ENCODE measurements around the gene MEF2D.

The MEF2D gene

DNA sequence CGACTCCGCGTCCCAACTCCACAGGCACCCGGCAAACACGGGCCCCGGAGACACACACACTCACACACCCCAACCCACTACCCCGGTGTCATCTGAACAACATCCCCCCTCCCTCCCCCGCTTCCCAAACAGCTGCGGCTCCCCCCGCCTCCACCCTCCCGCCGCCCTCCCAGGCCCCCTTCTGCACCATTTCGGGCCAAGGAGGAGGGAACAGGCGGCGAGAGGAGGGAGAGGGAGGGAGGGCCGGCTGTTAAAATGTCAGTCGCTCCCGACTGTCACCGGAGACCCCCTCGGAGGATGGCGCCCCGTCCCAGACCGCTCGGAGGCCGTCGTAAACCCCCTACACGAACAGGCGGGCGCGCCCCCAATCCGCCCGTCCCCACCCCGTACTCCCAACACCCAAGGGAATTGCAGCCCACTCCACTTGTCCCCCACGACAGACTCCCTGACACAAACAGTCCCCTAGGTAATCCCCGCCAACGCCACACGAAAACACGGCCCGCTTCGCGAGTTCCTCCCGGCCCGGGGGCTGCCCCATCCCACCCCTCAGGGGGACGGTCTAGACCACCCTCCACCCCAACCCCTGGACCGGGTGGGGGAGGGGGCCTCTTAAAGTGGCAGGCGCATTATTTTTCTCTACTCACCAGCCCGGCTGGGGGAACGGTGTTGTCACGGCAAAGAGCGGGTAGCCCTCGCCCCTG lies 583 bp downstream of the MEF2D start:
- no peak for DNase-seq (ENCODE audit: low read depth)

DNA sequence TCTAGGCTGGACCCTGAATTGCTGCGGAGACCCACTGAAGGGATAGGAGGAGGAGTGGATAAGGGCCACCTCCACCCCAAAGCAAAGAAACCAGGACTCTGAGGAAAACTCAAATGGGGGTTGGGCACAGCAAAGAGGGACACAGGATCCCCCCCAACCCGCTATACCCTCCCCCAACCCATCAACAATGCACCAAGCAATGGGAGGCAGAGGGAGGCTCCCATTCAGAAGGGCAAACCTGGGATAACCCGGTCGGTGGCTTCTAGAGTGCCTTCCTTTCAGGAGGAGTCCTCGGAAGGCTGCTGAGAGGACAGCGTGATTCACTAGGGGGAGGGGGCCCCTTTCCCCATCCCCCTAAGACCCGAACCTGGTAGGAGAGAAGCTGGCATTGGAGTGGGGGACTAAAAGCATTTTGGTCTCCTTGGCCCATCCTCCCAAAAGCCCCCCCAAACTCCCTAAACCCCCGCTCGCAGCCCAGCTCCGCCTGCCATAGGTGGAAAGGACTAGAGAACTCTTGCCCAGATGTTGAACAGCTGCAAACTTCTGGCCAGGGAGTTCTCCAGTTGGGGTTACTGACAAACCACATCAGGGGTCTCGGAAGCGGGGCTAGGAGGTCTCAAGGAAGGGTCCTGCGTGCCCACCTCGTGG lies 1.3 kb downstream of the MEF2D start:
- no peak for DNase-seq (ENCODE audit: low read depth)

DNA sequence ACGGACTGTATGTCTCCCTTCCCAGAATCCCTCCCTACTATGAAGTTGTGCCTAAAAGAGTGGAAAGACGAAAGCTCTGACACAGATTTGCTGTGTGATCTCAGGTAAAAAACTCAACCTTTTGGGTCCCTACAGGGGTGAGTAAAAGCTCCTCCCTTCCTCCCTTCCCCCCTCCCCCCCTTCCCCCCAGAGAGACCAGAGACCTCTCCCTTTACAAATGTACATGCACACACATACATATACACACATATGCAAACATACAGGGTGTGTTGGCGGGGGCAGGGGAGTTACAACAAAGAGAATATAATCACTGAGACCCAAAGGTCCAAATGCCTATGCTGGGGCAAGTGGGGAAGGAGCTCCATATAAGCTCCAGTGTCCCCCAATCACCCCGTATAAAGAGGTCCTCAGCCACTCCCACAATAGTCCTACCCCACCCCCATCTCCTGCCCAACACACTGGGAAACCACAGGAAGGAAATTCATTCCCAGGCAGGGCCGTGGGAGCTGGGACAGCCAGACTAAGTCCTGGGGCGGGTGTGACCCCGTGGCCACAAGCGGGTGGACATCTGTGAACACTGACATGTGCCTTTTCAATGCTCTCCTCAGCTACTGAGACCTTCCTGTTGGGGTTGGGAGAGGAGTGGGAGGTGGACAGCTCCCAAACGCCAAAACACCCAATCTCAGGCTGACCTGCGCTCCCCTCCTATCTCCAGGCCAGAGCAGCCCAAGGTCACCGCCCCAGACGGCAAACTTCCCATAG lies 2.0 kb downstream of the MEF2D start:
- no peak for DNase-seq (ENCODE audit: low read depth)

DNA sequence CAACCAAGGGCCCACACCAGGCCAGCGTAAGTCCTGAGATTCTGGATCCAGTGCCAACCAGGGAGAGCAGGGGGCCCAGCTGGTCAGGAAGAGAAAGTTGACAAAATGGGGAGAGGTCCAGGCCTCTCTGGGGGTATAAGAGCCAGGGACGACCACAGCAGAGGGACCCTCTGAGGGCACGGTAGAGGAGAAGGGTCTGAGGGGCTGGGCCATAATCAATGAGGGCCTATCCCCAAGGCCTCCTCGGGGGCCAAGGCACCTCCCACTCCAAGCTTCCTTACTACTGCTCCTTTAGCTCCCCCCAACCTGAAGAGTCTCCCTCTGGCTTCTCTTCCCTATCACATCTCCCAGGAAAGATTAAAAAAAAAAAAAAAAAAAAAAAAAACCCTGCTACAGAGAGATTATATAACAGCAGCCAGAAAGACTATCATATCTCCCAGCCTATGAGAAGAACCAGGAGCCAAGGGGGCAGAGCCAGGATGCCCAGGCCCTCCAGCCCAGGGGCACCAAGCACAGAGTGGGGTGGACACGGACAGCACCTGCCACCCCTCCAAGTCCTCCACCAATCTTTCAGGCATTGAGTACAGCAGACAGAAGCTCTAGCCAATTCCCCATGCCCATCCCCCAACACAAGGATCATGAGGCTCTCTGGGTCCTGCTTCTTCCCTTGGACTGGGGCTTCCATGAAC lies 2.7 kb downstream of the MEF2D start:
- no peak for DNase-seq (ENCODE audit: low read depth)

DNA sequence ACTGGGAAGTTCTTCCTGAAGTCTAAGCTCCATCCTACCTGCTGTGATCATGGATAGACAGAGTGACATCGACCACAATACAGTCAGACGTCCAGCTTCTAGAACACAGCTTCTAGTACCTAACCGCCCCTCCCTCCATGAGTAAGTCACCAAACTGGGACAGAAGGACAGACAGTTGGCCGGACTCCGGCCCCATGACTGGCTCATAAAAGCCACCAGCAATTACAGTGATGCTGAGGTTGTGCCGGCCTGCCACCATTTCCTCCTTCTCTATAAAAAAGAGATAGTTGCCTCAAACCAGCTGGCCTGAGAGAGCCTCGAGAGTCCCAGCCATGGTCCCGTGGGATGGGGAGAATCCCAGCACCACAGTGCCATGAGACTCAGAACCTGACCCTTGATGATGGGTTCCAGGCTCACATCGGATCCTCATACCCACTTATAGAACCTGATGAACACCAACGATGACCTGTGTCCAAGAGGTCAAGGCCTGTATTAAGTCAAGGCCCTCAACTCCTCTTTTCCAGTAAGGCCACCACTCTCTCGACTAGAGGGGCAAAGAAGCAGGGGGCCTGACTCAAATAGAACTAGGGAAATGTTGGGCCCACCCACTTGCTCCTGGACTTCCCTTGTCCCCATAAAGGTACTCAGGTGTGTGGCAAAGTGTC lies 3.4 kb downstream of the MEF2D start:
- DNase-seq (ENCODE audit: low read depth): no peak

DNA sequence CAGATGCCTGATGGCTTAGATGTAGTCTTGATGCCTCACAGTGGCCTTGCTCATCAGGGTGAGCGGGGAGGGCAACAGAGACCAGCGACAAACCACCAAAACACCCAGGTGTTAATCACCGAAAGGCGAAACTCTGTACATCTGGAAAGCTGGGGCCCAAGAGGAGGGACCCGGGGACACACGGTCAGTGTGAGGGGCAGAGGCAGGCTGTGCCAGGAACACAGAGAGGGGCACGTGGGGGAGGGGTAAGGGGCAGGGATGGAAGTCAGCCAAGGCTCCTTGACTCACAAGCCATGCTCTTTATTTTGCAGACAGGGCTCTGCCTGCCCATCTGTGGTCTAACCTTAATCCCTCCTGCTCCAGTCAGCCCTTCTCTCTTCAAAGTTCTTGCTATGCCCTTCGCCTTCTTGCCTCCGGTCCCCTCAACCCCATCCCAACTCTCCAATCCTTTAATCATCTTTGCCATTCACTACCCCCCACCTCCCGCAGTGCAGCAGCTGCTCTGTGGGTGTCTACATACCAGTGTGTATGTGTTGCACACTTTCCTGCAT lies 4.3 kb downstream of the MEF2D start:
- DNase-seq (ENCODE audit: low read depth): no peak

DNA sequence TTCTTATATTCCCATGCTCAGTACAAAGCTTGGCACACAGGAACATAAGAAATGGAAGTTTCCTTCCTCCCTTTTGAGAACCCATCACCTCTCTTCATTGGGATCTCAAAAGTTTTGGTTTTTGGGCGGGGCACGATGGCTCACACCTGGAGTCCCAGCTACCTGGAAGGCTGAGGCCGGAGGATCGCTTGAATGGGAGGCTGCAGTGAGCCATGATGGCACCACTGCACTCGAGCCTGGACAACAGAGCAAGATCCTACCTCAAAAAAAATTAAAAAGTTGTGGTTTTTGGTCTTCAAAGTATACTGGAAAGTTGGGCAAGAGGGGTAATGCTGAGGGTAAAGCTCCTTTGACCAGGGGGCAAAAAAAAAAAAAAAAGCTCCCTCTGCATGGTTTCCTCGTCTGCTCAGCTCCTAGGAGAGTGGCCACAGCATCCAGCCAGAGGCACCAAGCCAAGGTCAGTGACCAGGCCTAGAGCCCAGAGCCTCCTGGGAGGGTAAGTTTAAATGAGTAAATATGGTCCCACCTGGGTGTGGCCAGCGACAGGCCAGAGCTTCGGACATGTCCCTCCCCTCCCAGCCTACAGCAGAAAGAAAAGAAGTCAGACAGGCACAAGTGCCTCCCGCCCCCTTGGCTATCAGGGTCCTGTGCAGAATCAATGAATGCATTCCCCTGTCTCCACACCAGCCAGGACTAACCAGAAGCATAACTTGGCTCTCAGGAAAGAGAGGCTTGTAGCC lies 5.0 kb downstream of the MEF2D start:
- no peak for DNase-seq (ENCODE audit: low read depth)

DNA sequence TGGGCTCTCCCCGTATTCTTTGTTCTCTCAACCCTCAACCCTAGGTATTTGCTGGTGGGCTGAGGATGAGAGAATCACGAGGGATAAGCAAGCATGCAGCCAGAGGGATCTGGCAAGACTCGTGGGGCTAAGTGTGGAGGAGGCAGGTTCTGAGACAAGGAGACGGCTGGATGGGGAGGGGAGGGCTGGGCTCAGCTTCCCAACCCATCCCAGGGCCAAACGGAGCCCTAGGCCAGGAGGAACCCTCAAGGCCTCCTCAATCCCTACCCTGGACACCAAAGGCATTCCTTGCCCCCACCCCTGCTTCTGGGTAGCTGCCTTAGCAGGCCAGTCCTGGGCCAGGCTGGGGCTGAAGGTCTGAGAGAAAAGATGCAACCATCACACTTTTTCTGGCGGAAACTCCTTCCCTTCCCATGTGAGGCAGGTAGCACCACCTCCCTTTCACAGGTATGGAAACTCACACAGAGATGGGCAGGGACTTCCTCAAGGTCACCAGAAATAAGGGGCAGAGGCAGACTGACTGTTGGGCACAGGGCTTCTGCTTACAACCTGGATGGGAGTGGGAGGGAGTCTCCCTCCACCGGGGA lies 6.2 kb downstream of the MEF2D start:
- no peak for DNase-seq (ENCODE audit: low read depth)

DNA sequence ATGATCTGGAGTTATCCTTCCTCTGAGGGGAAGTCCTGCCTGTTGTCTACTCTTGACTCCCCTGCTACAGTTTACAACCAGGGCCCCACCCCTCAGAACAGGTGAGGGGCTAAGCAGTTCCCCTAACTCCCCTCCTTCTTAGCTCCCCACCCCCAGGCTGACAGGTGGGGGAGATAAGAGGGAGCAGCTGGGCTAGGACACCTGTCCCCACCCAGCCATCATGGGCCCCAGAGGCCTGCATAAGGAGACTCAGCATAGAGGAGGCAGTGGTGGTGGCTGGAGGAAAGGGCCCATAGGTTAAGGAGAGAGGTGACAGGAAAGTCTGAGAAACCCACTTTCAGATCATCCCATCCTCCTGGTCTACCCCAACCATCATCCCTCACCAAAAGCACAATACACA lies 6.8 kb downstream of the MEF2D start:
- no peak for DNase-seq (ENCODE audit: low read depth)

DNA sequence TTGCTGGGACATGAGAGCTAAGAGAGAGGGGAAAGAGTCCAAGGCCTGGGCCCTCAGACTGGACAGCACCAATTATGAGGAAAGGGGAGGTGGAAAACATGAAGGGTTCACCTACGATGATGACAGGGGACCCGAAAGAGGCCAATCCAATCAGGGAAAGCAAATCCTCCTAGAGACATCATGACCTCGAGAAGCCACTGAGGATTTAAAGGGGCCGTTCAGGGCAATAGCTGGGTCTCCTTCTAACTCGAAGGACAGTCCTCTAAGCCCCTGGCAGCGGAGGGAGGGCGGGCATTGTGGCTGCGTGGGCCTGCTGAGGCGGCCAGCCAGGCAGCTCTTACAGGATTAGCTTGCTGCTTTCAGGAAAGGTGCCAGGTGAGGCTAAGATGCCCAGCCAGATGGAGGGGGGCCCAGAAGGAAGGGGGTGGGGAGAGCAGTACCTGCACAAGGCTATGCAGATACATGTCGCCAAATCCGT lies 7.4 kb downstream of the MEF2D start:
- DNase-seq (ENCODE audit: low read depth): no peak

DNA sequence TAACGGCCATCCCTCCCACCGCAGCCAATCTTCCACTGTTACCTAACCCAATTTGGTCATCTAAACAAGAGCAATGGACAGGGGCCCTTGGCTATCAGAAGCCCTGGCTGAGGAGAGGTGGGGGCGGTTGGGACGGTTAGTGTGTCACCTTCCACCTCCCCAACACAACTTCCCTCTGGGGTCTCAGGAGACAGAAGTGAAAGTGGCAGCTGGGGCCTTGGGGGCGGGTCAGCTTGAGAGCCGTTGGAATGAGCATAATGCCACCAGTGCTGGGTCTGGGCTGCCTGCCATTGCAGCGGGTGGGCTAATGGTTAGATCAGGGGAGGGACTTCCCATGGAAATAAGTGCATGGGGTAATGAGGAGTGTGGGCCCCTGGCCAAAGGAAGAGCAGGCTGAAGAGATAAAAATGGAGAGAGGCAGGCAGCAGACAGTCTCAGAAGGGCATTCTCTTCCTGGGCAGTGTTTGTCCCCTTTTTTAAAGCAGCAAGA lies 7.9 kb downstream of the MEF2D start:
- no peak for DNase-seq (ENCODE audit: low read depth)

DNA sequence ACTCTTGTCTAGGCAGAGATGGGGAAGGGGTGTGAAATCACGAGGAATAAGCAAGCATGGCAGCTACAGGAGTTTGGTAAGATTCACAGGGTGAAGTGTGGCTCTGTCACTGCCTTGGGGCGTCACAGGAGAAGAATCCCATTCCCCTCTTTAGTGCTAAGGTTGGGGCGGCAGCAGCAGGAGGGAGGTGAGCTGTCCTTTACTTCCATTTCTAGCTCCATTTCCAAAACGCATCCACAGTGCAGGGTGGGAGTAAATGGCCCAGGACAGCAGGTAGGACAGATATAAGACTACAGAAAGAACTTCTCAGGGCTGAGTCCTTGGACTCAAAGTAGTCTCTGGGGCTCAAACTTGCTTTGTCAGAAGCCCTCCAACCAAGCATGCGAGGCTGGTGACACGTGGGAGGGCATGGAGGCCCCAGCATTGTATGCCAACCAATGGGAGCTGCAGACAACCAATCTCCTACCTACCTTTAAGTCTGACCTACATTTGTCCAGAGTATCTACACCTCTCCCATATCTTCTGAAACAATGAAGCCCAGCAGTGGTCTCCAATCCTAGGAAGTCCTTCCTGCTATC lies 8.5 kb downstream of the MEF2D start:
- no peak for DNase-seq (ENCODE audit: low read depth)

DNA sequence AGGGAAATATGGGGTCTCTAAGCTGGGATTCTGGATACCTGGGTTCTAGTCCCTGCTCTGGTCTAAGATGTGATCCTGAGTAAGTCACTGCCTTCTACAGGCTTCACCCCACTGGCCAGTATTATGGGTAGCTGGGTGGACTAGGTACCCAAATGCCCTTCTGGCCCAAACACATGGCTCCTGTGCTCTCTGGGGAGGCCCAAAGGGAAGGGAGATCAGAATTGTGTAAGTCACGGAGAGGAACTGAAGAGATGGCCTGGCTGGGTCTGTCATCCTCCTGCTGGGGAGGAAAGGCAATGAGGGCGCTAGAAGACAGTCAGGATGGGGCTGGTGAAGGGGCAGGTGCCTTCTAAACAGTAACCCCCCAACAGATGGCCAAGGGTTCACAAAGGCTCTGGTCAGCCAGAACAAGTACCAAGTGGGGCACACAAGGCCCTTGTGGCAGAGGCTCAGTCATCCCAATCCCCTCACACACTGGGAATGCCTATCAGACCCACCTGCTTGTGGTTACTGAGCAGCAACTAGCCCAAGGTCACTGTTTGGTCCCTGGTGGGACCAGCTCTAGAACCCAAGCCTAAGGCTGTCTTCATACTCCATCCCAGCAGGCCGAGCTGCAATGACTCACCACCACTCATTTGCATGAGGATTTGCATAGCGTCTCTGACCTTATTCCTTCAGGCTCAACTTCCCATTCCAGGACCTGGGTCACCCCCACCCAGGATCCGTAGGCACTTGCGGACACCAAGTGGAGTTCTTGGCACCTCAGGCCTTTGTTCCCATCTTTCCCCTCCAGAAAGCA lies 9.2 kb downstream of the MEF2D start:
- no peak for DNase-seq (ENCODE audit: low read depth)

DNA sequence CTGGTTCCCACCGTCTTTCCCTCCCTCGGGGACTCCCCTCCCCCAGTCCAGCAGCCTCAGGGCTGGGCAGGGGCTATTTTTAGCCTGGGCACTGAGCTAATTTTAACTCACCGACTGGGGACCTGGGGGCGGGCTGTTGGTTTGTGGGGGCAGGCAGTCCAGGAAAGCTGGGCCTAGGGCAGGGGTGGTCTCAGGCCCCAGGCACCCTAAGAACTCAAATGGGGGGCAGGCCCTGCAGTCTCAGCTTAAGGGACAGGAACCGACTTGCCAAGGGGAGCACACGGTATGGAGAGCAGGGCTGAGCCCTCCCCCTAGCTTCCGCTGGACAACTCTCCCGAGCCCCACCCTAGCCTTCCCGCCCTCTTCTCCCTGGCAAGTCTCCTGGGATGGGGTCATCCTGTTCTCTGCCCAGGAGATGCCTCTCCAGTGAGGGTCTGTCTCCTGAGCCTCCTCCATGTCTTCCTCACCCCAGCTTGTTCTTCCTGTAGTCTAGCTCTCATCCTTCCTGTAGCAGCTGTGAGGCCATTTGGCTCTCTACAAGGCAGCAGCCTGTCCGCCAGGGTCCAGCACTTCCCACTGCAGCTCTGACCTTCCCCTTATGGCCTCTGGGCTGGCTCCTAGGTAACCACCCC lies 10.1 kb downstream of the MEF2D start:
- no peak for DNase-seq (ENCODE audit: low read depth)

DNA sequence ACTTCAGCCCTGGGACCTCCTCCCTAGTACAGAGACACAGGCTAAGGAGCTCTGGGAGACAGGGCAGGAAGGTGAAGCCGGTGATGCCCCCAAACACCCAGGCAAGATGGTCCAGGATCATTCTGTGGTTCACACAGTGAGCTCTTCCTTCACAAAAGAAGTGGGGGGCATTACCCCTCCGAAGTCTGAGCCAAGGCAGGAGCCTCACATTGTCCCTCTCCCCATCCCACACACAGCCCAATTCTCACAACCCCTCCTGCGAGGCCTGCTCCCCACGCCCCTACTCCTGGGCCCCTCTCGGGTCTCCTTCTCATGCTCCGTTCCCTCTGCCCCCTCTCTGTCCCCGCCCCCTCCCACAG lies 10.7 kb downstream of the MEF2D start:
- DNase-seq (ENCODE audit: low read depth): no peak

DNA sequence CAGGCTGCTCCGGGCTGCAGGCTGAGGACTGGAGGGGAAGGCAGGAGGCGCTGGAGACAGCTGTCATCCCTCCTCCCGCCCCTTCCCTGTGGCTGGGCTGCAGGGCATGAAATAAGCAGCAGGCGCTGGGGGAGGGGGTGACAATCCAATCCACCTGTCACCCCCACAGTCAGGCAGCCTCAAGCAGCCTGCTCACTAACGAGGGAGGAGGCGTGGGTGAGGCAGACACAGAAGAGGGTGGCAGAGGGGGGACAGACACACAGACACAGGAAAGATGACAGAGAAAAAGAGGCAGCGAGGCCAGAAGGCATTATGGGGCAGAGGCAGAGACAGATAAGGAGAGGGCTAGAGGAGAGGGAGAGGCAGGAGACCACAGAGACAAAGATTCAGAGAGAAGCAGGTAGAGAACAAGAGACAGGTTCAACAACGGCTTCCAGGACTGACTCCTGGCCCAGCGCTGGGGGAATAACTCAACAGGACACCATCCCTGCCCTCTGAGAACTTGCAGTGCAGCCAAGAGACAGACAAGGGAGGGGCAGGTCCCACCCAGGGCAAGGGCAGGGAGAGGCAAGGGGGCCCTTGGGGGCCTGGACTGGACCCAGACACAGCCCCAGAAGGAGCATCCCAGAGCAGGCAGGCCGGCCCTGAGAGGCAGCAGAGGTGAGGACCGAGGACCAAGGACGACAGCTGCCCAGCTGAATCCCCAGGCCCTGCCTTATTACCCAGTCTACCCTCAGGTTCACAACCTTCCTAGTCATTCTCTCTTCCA lies 11.2 kb downstream of the MEF2D start:
- no peak for DNase-seq (ENCODE audit: low read depth)

DNA sequence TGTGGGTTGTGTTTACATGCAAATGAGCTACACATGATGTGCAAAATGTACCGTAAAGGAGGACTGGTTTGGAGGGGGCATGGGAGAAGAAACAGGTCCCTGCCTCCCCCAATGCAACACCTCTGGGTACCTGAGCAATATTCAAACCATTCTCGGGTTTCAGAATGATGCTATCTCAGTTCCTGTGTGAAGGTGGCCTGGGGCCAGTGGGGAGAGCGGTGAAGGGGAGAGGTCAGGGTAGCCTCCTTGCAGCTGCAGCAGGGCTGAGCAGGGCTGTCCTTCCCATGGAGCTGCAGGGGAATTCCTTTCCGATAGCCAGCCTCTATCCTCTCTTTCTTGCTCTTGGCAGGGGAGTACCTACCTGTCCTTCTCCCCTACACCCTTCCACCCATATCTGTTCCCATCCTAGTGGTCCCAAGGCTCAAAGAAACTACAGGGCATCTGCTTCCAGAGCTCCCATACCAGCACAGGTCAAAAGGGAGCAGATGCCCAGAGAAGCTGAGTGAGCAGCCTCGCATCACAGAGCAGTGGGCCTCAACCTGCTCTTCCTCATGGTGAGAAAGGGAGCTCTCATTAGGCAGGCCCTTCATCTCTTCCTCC lies 11.9 kb downstream of the MEF2D start:
- no peak for DNase-seq (ENCODE audit: low read depth)

DNA sequence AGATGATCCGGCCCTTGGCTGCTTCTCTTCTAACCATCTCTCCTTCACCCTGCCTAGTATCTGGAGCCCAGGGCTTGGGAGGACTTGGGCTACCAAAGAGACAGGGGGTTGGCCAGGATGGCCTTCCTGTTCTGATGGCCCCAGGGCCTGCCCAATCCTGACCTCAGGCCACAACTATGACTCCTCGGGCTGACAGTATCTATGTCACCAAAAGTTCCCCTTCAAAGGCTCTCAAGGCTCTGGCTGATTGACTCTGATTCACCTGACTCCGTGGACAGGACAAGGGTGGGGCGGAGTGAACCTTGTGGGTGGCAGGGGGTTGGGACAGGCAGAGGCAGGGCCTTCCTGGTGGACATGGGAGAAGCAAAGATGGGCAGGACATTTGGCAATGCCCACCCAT lies 12.7 kb downstream of the MEF2D start:
- DNase-seq (ENCODE audit: low read depth): no peak
